GM10266 (cell line): ENCODE data around the gene FOXP1.

Experiments used
- DNase-seq: peaks from one replicate; pipeline ENCODE4 v3.0.0; 2012; ENCODE audit errors: extremely low spot score
- TF ChIP-seq, protein P1 (sequence below): IDR thresholded peaks from 2 replicates; pipeline ENCODE4 v1.5.1; 2012; ENCODE audit warnings: mild to moderate bottlenecking, low read depth; ENCODE audit not compliant: control insufficient read depth, insufficient read depth; ENCODE audit errors: missing control alignments

Gene FOXP1

DNA sequence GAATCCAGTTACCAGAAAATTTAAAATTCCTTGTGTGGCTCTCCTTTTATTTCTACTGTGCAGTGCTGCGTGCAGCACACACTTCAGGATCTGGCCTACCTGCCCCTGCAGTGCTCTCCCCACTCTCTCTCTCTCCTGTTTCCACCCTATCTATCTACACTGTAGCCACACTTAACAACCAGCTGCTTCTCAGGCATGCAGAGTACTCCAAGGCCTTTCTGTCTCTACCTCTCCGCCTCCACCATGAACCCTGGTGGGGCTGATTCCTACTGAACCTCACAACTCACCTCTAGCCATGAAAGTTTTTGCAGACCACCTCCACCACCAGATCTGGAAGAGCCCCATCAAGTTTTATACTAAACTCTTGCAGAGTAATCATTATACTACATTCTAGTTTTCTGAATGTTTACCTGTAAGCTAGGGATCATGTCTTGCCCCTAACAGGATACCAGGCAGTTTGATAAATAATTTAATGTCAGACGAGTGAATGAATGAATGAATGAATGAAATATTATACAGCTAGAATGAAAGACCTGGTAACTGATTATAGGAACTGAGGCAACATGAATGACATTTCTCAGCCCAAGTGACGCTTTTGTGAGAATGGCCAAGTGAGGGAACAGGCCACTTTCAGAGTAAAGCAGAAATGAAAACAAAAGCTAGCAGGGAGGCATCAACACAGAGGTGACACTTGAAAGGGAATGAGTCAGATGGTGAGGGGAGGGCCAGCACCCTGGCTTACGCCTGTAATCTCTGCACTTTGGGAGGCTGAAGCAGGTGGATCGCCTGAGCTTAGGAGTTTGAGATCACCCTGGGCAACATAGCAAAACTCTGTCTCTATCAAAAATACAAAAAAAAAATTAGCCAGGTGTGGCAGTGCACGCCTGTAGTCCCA, 363.5 kb downstream of the FOXP1 start:
- TF ChIP-seq, protein P1, sequence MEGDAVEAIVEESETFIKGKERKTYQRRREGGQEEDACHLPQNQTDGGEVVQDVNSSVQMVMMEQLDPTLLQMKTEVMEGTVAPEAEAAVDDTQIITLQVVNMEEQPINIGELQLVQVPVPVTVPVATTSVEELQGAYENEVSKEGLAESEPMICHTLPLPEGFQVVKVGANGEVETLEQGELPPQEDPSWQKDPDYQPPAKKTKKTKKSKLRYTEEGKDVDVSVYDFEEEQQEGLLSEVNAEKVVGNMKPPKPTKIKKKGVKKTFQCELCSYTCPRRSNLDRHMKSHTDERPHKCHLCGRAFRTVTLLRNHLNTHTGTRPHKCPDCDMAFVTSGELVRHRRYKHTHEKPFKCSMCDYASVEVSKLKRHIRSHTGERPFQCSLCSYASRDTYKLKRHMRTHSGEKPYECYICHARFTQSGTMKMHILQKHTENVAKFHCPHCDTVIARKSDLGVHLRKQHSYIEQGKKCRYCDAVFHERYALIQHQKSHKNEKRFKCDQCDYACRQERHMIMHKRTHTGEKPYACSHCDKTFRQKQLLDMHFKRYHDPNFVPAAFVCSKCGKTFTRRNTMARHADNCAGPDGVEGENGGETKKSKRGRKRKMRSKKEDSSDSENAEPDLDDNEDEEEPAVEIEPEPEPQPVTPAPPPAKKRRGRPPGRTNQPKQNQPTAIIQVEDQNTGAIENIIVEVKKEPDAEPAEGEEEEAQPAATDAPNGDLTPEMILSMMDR, result no peak
- no peak for DNase-seq

GRCh38 chr3:71218508-71218907, 365.0 kb downstream of the FOXP1 start:
- no peak for DNase-seq
- TF ChIP-seq, protein P1, result no peak

DNA sequence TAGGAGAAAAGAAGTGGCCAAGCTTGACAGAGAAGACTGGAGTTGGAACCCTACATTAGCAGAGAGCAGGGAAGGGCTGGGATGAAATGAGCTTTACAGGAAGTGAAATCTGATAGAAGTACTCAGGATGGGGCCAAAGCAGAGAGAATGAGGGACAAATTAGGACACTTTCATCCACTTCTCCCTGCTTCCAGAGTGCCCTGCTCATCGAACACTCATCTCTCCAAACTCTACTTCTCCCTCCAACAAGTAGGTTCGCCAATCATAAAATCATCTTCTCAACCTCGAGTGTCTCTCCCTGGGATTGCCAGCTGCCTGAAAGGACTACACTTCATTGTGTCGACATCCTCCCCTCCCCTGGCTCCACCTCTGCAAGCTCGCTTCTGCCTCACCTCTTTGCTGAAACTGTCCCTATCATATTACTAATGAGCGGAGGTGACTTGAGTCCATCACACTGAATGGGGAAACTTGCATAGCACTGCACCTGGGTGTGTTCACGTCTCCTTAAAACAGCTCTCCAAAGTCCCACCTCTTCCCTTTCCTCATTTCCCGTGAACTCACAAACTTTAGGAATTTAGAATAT, 365.8 kb downstream of the FOXP1 start:
- DNase-seq, result no peak
- TF ChIP-seq, protein P1, result no peak

DNA sequence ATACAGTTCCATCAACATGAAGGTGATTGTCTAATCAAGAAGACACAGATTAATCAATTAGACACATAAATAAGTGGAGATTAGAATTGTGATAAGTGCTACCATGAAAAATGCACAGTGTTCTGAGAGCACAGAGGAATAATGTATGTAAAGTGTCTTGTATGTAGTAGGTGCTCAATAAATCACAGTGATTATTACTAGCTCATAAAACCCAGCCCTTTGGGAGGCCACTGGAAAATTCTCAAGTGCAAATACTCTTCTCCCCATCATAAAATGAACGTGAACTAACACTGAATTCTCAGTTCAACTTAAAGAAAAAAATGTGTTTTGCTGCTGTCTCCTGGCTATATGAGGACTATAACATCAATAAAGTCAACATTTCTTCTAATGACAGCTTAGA, 368.2 kb downstream of the FOXP1 start:
- TF ChIP-seq, protein P1, result no peak
- DNase-seq, result no peak

GRCh38 chr3:71214797-71215196, 368.7 kb downstream of the FOXP1 start:
- DNase-seq, result no peak
- TF ChIP-seq, protein P1, result no peak

GRCh38 chr3:71214016-71214415, 369.5 kb downstream of the FOXP1 start:
- TF ChIP-seq, protein P1, result no peak

DNA sequence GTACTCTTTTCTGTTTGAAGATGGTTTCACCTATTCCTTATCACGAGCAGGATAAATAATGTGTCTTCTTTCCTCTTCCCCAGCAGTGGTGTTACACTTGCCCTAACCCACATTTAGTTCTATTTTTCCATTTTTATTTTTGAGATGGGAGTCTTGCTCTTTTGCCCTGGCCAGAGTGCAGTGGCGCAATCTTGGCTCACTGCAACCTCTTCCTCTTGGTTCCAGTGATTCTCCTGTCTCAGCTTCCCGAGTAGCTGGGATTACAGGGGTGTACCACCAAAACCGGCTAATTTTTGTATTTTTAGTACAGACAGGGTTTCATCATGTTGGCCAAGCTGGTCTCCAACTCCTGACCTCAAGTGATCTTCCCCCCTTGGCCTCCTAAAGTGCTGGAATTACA, 372.4 kb downstream of the FOXP1 start:
- TF ChIP-seq, protein P1, result no peak
- no peak for DNase-seq

More at GRCh38 chr3:71214016-71214415, 369.5 kb downstream of the FOXP1 start:
- no peak for DNase-seq
